KOPT-K1 (cell line): ENCODE data around the gene NPFFR1.
"Not testable (repeated sequence)": the region's sequence is repeated elsewhere in the genome, so short reads cannot be mapped to it uniquely, and the experiment has no call there.

Source experiments
- H3K27ac ChIP-seq: fragments of 200-600 bp; sonication (generic); 2 replicates; pipeline ENCODE4 v1.5.1; 2016; ENCODE audit warnings: antibody characterized with exemption, mild to moderate bottlenecking, low read depth, low read length; ENCODE audit not compliant: poor library complexity, severe bottlenecking
- H3K36me3 ChIP-seq: fragments of 200-600 bp; sonication (generic); 2 replicates; pipeline ENCODE4 v1.5.1; 2017; ENCODE audit warnings: antibody characterized with exemption, mild to moderate bottlenecking, low read length, moderate library complexity; ENCODE audit not compliant: insufficient read depth
- H3K9me3 ChIP-seq: fragments of 200-600 bp; sonication (generic); 2 replicates; pipeline ENCODE4 v1.5.1; 2017; ENCODE audit warnings: antibody characterized with exemption, low read length, mild to moderate bottlenecking; ENCODE audit not compliant: insufficient read depth, poor library complexity, severe bottlenecking

The NPFFR1 gene

GRCh38 chr10:70265032-70265689 is 18.6 kb downstream of the NPFFR1 start:
- peaks cover 13% of the 10 kb centered on the region for H3K9me3 ChIP-seq
- H3K27ac ChIP-seq, result no peak overlapping the region
- no peaks in the 10 kb centered on the region for H3K36me3 ChIP-seq

GRCh38 chr10:70260734-70261133 is 23.1 kb downstream of the NPFFR1 start:
- Histone ChIP-seq H3K27ac (no peak overlapping the region), H3K9me3 (peaks cover 13% of the 10 kb centered on the region), H3K36me3 (no peaks in the 10 kb centered on the region)

- Histone ChIP-seq H3K27ac (no peak overlapping the region), H3K36me3 (no peaks in the 10 kb centered on the region), H3K9me3 (peaks cover 13% of the 10 kb centered on the region)
Observed at GRCh38 chr10:70260259-70260658, 23.5 kb downstream of the NPFFR1 start.

- peaks cover 13% of the 10 kb centered on the region for H3K9me3 ChIP-seq
- no peak overlapping the region for H3K27ac ChIP-seq
- no peaks in the 10 kb centered on the region for H3K36me3 ChIP-seq
Observed at GRCh38 chr10:70258216-70258615, 25.6 kb downstream of the NPFFR1 start.

GRCh38 chr10:70257816-70258215 is 26.0 kb downstream of the NPFFR1 start:
- peaks cover 13% of the 10 kb centered on the region for H3K9me3 ChIP-seq
- not testable (repeated sequence) for H3K36me3 ChIP-seq, H3K27ac ChIP-seq

- H3K36me3 ChIP-seq, result no peaks in the 10 kb centered on the region
- H3K9me3 ChIP-seq, result peaks cover 11% of the 10 kb centered on the region
- no peak overlapping the region for H3K27ac ChIP-seq
Observed at GRCh38 chr10:70256463-70256862, 27.3 kb downstream of the NPFFR1 start.

- Histone ChIP-seq H3K9me3 (peaks cover 3% of the 10 kb centered on the region), H3K36me3 (no peaks in the 10 kb centered on the region), H3K27ac (no peak overlapping the region)
Observed at GRCh38 chr10:70255329-70256299, 28.2 kb downstream of the NPFFR1 start.

GRCh38 chr10:70254778-70255328 is 29.0 kb downstream of the NPFFR1 start:
- no peak overlapping the region for H3K27ac ChIP-seq
- no peaks in the 10 kb centered on the region for H3K36me3 ChIP-seq
- H3K9me3 ChIP-seq, result no peaks in the 10 kb centered on the region

GRCh38 chr10:70253878-70254765 is 29.7 kb downstream of the NPFFR1 start:
- H3K9me3 ChIP-seq, result no peaks in the 10 kb centered on the region
- H3K36me3 ChIP-seq, result no peaks in the 10 kb centered on the region
- no peak overlapping the region for H3K27ac ChIP-seq

GRCh38 chr10:70250961-70251680 is 32.7 kb downstream of the NPFFR1 start:
- no peaks in the 10 kb centered on the region for H3K36me3 ChIP-seq
- H3K9me3 ChIP-seq, result no peaks in the 10 kb centered on the region
- H3K27ac ChIP-seq, result no peak overlapping the region

- Histone ChIP-seq H3K9me3 (no peaks in the 10 kb centered on the region), H3K36me3 (no peaks in the 10 kb centered on the region), H3K27ac (no peak overlapping the region)
Observed at GRCh38 chr10:70247360-70247759, 36.4 kb downstream of the NPFFR1 start.

GRCh38 chr10:70241081-70241480 is 42.7 kb downstream of the NPFFR1 start:
- peaks cover 17% of the 10 kb centered on the region for H3K9me3 ChIP-seq

GRCh38 chr10:70239986-70240385 is 43.8 kb downstream of the NPFFR1 start:
- H3K36me3 ChIP-seq, H3K27ac ChIP-seq: not testable (repeated sequence)
- peaks cover 17% of the 10 kb centered on the region for H3K9me3 ChIP-seq

More at GRCh38 chr10:70241081-70241480, 42.7 kb downstream of the NPFFR1 start:
- H3K36me3 ChIP-seq, result no peaks in the 10 kb centered on the region
- no peak overlapping the region for H3K27ac ChIP-seq
